MCF 10A (cell line): ENCODE data around the gene UNC13C. TPM values are rescaled to one million over a fixed set of nuclear protein-coding genes. Genes with fewer than 3 reads are reported as not detected.
A peak's percentile ranks its signal among the peaks of the same experiment; 100 is the strongest.

Source experiments
- BruUV-seq: library from RNA; stranded (reverse); fragments of 400-500 nt; replicated peaks from 2 replicates; lab custom pipeline; 2021; lab: Mats Ljungman, UMichigan
- CTCF ChIA-PET: fragments of 300-600 bp; sonication (Branson Sonifier 250); formaldehyde crosslinking; extraction: SDS; loops from one replicate; lab custom pipeline; 2021; ENCODE audit warnings: antibody characterized with exemption, inconsistent platforms; lab: Yijun Ruan, JAX
- POLR2A ChIA-PET: fragments of 300-600, 350-650 bp; sonication (Branson Sonifier 250); formaldehyde crosslinking; extraction: SDS; loops from one replicate; lab custom pipeline; 2020; ENCODE audit warnings: antibody characterized with exemption, inconsistent platforms; lab: Yijun Ruan, JAX
- DNase-seq: peaks from one replicate; pipeline ENCODE4 v3.0.0-alpha.2; 2018; ENCODE audit not compliant: unreplicated experiment
- H3K27ac Mint-ChIP-seq: one replicate; pipeline ENCODE4 v1.8.0; 2022; ENCODE audit warnings: mild to moderate bottlenecking, low read depth, mixed read lengths; ENCODE audit not compliant: unreplicated experiment
- H3K27me3 Mint-ChIP-seq: one replicate; pipeline ENCODE4 v1.8.0; 2022; ENCODE audit warnings: mixed read lengths; ENCODE audit not compliant: insufficient read depth, unreplicated experiment
- H3K36me3 Mint-ChIP-seq: one replicate; pipeline ENCODE4 v1.8.0; 2022; ENCODE audit warnings: mild to moderate bottlenecking, moderate library complexity, mixed read lengths; ENCODE audit not compliant: insufficient read depth, unreplicated experiment
- H3K4me1 Mint-ChIP-seq: one replicate; pipeline ENCODE4 v1.8.0; 2022; ENCODE audit warnings: mixed read lengths; ENCODE audit not compliant: insufficient read depth, unreplicated experiment
- H3K4me3 Mint-ChIP-seq: one replicate; pipeline ENCODE4 v1.8.0; 2022; ENCODE audit warnings: mild to moderate bottlenecking, moderate library complexity, mixed read lengths; ENCODE audit not compliant: unreplicated experiment
- H3K9me3 Mint-ChIP-seq: one replicate; pipeline ENCODE4 v1.8.0; 2022; ENCODE audit warnings: mixed read lengths; ENCODE audit not compliant: unreplicated experiment
- intact Hi-C: fragments of 100-400 bp; cut with micrococcal nuclease; formaldehyde crosslinking; loops from 2 replicates; pipeline ENCODE4 v1.14.1; 2022
- total RNA-seq: library from RNA; stranded (reverse); gene quantifications from 2 replicates; pipeline ENCODE4 v1.2.3, GENCODE V29; 2022
- TF ChIP-seq, protein P1 (sequence below): fragments of 200-600 bp; IDR thresholded peaks from one replicate; pipeline ENCODE4 v1.8.0; 2022; ENCODE audit warnings: antibody characterized with exemption, mild to moderate bottlenecking; ENCODE audit not compliant: unreplicated experiment

UNC13C gene
- total RNA-seq, 1 experiment from 2014 or later = not detected

DNA sequence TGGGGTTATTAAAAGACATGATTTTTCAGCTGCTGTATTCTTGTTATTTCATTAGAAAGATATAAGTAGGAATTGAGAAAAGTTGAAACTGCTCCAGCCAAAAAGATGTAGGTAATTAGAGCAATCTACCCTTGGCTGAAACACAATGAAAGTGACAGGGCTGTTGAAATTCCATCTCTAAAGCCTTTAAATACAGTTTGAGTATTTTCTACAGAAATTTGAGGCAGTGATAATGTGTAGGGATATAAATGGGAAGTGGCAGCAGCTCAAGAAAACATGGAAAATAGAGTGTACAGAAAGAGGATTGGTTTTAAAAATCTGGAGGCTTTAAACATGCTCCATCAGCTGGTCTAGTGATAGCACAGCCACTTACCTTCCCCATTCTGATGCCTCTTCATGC is 22.8 kb upstream of the UNC13C start:
- ChIA-PET CTCF (interaction anchor here (0.6 to 2.0 kb wide), 4 partner anchors 8 to 148 kb away, joined by 3 to 16 read pairs (median 4); no protein-coding TSS in a partner anchor), POLR2A (interaction anchor here (0.8 kb wide), 1 partner anchor 16 kb away, joined by 3 read pairs; no protein-coding TSS in a partner anchor)
- no TSS peak for BruUV-seq
- DNase-seq = no peak
- H3K27ac Mint-ChIP-seq = no peak overlapping the region
- no peak overlapping the region for H3K4me3 Mint-ChIP-seq
- H3K4me1 Mint-ChIP-seq = no peaks in the 10 kb centered on the region
- TF ChIP-seq, protein P1, sequence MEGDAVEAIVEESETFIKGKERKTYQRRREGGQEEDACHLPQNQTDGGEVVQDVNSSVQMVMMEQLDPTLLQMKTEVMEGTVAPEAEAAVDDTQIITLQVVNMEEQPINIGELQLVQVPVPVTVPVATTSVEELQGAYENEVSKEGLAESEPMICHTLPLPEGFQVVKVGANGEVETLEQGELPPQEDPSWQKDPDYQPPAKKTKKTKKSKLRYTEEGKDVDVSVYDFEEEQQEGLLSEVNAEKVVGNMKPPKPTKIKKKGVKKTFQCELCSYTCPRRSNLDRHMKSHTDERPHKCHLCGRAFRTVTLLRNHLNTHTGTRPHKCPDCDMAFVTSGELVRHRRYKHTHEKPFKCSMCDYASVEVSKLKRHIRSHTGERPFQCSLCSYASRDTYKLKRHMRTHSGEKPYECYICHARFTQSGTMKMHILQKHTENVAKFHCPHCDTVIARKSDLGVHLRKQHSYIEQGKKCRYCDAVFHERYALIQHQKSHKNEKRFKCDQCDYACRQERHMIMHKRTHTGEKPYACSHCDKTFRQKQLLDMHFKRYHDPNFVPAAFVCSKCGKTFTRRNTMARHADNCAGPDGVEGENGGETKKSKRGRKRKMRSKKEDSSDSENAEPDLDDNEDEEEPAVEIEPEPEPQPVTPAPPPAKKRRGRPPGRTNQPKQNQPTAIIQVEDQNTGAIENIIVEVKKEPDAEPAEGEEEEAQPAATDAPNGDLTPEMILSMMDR = no peak
- peaks cover 75% of the 10 kb centered on the region for H3K27me3 Mint-ChIP-seq
- no peaks in the 10 kb centered on the region for H3K36me3 Mint-ChIP-seq
- intact Hi-C loops = no loop called here
- no peaks in the 10 kb centered on the region for H3K9me3 Mint-ChIP-seq

DNA sequence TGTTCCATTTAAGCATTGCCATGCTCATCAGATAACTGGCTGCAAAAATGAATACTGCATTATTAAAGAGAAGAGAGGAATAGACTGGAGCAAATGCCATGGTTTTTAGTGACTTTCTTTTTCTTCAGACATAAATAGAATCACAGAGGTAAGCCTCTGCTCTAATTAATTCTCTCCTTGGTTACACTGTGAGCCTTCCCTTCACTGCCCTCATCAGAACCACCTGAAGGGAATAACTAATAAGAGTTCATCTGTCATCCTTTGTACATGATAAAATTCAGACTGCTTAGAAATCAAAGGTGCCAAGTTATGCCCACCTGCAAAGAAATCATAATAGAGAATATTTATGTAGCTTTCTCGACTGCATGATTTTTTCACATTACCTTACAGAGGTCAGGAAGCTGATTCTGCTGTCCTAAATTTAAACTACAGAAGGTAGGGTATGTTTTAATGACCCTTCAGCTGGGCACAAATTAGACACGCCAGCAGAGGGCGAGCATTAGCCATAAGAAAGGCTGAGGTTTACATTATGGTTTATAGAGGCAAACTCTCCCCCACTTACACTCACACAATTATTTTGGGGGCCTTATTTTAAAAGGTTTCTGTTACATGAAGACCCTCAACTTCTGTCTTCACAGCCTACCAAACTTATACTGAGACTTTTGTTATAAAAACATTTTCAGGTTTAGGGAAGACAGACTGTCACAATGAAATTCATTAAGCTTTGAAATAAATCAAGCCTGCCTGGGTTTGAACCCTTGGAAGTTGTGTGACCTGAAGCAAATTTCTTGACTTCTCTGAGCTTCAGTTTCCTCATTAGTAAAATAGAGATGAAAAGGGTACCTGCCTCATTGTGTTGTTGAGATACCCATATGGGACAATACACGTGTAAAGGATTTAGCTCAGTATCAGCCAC is 15.3 kb upstream of the UNC13C start:
- CTCF ChIA-PET = interaction anchor here (0.5 to 2.8 kb wide), 28 partner anchors 9 to 1794 kb away, joined by 3 to 27 read pairs (median 4); partner anchors contain the start of genes RSL24D1 and UNC13C

DNA sequence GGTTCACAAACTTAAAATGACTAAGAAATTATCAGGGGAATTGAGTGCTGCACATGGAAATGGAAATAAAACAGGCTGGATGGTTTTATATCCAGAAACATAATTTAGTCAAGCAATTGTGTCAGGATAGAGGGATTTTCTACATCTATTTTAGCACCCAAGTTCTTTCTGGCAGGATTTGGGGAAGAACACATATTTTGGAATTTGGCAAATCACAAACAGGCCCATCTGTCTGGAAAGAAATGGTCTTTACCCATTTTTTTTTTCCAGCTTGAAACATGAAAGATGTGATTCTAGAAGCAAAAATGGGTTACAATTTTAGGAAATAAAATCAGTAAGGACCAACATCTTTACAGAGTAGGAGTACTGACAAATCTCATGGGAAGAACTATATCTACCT is 14.4 kb upstream of the UNC13C start:
- TF ChIP-seq, protein P1 = no peak
- no peak for DNase-seq
- BruUV-seq = no TSS peak
- ChIA-PET CTCF (interaction anchor here (0.5 to 2.8 kb wide), 22 partner anchors 8 to 1793 kb away, joined by 3 to 27 read pairs (median 4); partner anchors contain the start of genes RSL24D1 and UNC13C), POLR2A (no interaction called here)
- no peaks in the 10 kb centered on the region for H3K4me1 Mint-ChIP-seq
- H3K36me3 Mint-ChIP-seq = no peaks in the 10 kb centered on the region
- peaks cover 60% of the 10 kb centered on the region for H3K27me3 Mint-ChIP-seq
- no peak overlapping the region for H3K4me3 Mint-ChIP-seq
- H3K27ac Mint-ChIP-seq = no peak overlapping the region
- intact Hi-C loops = loop anchor here (1.0 to 5.0 kb wide), 4 partner anchors 152 to 1327 kb away; no protein-coding TSS in a partner anchor
- H3K9me3 Mint-ChIP-seq = no peaks in the 10 kb centered on the region

More for the DNA sequence above, 15.3 kb upstream of the UNC13C start:
- Mint-ChIP-seq H3K4me3 (no peak overlapping the region), H3K27me3 (peaks cover 60% of the 10 kb centered on the region), H3K36me3 (no peaks in the 10 kb centered on the region), H3K27ac (no peak overlapping the region), H3K9me3 (no peaks in the 10 kb centered on the region), H3K4me1 (no peaks in the 10 kb centered on the region)
- BruUV-seq = no TSS peak
- intact Hi-C loops = loop anchor here (1.0 to 5.0 kb wide), 4 partner anchors 151 to 1328 kb away; no protein-coding TSS in a partner anchor
- DNase-seq = peak; percentile 50
- TF ChIP-seq, protein P1 = peak; percentile 67
- POLR2A ChIA-PET = no interaction called here

DNA sequence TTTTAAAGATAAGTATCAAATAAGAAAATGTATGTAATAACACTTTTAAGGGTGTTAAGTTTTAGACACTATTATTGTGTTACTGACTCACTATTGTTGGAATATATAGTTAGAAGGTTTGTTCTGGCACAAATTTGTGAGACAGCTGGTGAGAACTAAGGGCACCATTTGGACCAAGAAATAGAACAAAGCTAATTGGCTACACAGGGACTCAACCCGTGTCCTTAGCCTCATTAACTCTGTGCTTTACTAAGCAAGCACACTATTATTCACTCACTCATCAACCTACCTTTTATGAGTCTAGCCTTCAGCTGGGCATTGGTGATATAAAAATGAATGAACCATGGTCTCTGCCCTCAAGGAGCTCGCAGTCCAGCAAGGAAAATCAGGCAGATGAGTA is 4.1 kb upstream of the UNC13C start:
- no TSS peak for BruUV-seq
- CTCF ChIA-PET = interaction anchor here (0.7 to 5.2 kb wide), 2 partner anchors 10 to 162 kb away, joined by 3 to 27 read pairs; no protein-coding TSS in a partner anchor
- Mint-ChIP-seq H3K36me3 (no peaks in the 10 kb centered on the region), H3K9me3 (no peaks in the 10 kb centered on the region), H3K27ac (no peak overlapping the region), H3K4me3 (no peak overlapping the region), H3K27me3 (peaks cover 73% of the 10 kb centered on the region), H3K4me1 (no peaks in the 10 kb centered on the region)
- TF ChIP-seq, protein P1 = no peak
- no peak for DNase-seq
- intact Hi-C loops = no loop called here
- POLR2A ChIA-PET = no interaction called here
